ENCODE data around the gene RAB40B.
A peak's percentile ranks its signal among the peaks of the same experiment; 100 is the strongest.

RAB40B gene

GRCh38 chr17:82675476-82676245 is 22.8 kb downstream of the RAB40B start:
- DNase-seq, result no peak
- Histone ChIP-seq H3K36me3 (ENCODE audit: control insufficient read depth in 1 of 2, insufficient read depth in 2 of 2, low read depth in 1 of 2, low read length in 2 of 2) (peaks cover 0 to 22% of the 10 kb centered on the region in 2 experiments), H3K27ac (ENCODE audit: low read length, poor library complexity, severe bottlenecking) (no peak overlapping the region), H3K4me1 (ENCODE audit: control insufficient read depth, insufficient read depth, low read depth, low read length) (peaks cover 12% of the 10 kb centered on the region), H3K9ac (ENCODE audit: low read length) (no peak overlapping the region), H2AK5ac (ENCODE audit: low read length, severe bottlenecking) (peak overlapping the region; percentile 45), H2BK5ac (ENCODE audit: low read depth, low read length, poor library complexity, severe bottlenecking) (no peak overlapping the region), H3K4ac (ENCODE audit: low read depth in 1 of 2, low read length in 2 of 2) (no peak overlapping the region), H2BK15ac (ENCODE audit: low read depth, poor library complexity, severe bottlenecking) (no peak overlapping the region), H2AFZ (ENCODE audit: low read depth, low read length) (no peak overlapping the region), H3K4me3 (ENCODE audit: insufficient read depth in 1 of 2, low read depth in 1 of 2, low read length in 2 of 2) (no peak overlapping the region), H3K79me1 (replicated peaks; ENCODE audit: low read length, poor library complexity, severe bottlenecking) (peaks cover 21% of the 10 kb centered on the region), H3K27me3 (ENCODE audit: control insufficient read depth in 1 of 2, insufficient read depth in 1 of 2, low read length in 2 of 2) (no peaks in the 10 kb centered on the region), H3K18ac (ENCODE audit: low read depth in 1 of 2, low read length in 2 of 2) (no peak overlapping the region), H3K9me3 (ENCODE audit: control insufficient read depth, low read length) (no peaks in the 10 kb centered on the region), H2BK12ac (ENCODE audit: low read length in 2 of 2) (no peak overlapping the region), H4K8ac (ENCODE audit: low read length) (no peak overlapping the region), H2BK120ac (ENCODE audit: low read depth, low read length) (no peak overlapping the region), H3K4me2 (ENCODE audit: low read length, poor library complexity, severe bottlenecking) (no peak overlapping the region), H3K14ac (ENCODE audit: low read length in 2 of 2) (peak overlapping the region in 1 of 2 experiments; percentile 90), H4K91ac (ENCODE audit: low read length) (no peak overlapping the region), H3K23ac (ENCODE audit: low read length in 2 of 2) (no peak overlapping the region)
- WGBS, result 83% methylated on average over 18 of the region's 18 CpGs

GRCh38 chr17:82674656-82675475 is 23.6 kb downstream of the RAB40B start:
- no peak overlapping the region for H3K18ac ChIP-seq (ENCODE audit: low read depth in 1 of 2, low read length in 2 of 2)
- WGBS, result 86% methylated on average over 17 of the region's 20 CpGs
- H4K8ac ChIP-seq (ENCODE audit: low read length), result no peak overlapping the region
- no peak overlapping the region for H3K9ac ChIP-seq (ENCODE audit: low read length)
- no peaks in the 10 kb centered on the region for H3K27me3 ChIP-seq (ENCODE audit: control insufficient read depth in 1 of 2, insufficient read depth in 1 of 2, low read length in 2 of 2)
- H3K27ac ChIP-seq (ENCODE audit: low read length, poor library complexity, severe bottlenecking), result no peak overlapping the region
- no peak overlapping the region for H3K14ac ChIP-seq (ENCODE audit: low read length in 2 of 2)
- H3K79me1 ChIP-seq (replicated peaks; ENCODE audit: low read length, poor library complexity, severe bottlenecking), result peaks cover 18% of the 10 kb centered on the region
- no peak overlapping the region for H3K4me3 ChIP-seq (ENCODE audit: insufficient read depth in 1 of 2, low read depth in 1 of 2, low read length in 2 of 2)
- no peaks in the 10 kb centered on the region for H3K9me3 ChIP-seq (ENCODE audit: control insufficient read depth, low read length)
- no peak overlapping the region for H3K4me2 ChIP-seq (ENCODE audit: low read length, poor library complexity, severe bottlenecking)
- no peak for DNase-seq
- no peak overlapping the region for H2BK12ac ChIP-seq (ENCODE audit: low read length in 2 of 2)
- peaks cover 12% of the 10 kb centered on the region for H3K4me1 ChIP-seq (ENCODE audit: control insufficient read depth, insufficient read depth, low read depth, low read length)
- peaks cover 0 to 17% of the 10 kb centered on the region in 2 experiments for H3K36me3 ChIP-seq (ENCODE audit: control insufficient read depth in 1 of 2, insufficient read depth in 2 of 2, low read depth in 1 of 2, low read length in 2 of 2)
- H3K4ac ChIP-seq (ENCODE audit: low read depth in 1 of 2, low read length in 2 of 2), result no peak overlapping the region
- no peak overlapping the region for H2BK15ac ChIP-seq (ENCODE audit: low read depth, poor library complexity, severe bottlenecking)
- no peak overlapping the region for H2AFZ ChIP-seq (ENCODE audit: low read depth, low read length)
- no peak overlapping the region for H4K91ac ChIP-seq (ENCODE audit: low read length)
- H2BK120ac ChIP-seq (ENCODE audit: low read depth, low read length), result no peak overlapping the region
- H2BK5ac ChIP-seq (ENCODE audit: low read depth, low read length, poor library complexity, severe bottlenecking), result no peak overlapping the region
- no peak overlapping the region for H3K23ac ChIP-seq (ENCODE audit: low read length in 2 of 2)
- peak overlapping the region; percentile 45 for H2AK5ac ChIP-seq (ENCODE audit: low read length, severe bottlenecking)

GRCh38 chr17:82670661-82671450 is 27.6 kb downstream of the RAB40B start:
- no peak for DNase-seq

More at GRCh38 chr17:82670661-82671450, 27.6 kb downstream of the RAB40B start:
- Histone ChIP-seq H3K9me3 (ENCODE audit: control insufficient read depth, low read length) (no peaks in the 10 kb centered on the region), H3K27me3 (ENCODE audit: control insufficient read depth in 1 of 2, insufficient read depth in 1 of 2, low read length in 2 of 2) (no peaks in the 10 kb centered on the region), H3K79me1 (replicated peaks; ENCODE audit: low read length, poor library complexity, severe bottlenecking) (peaks cover 13% of the 10 kb centered on the region), H4K8ac (ENCODE audit: low read length) (no peak overlapping the region), H2BK5ac (ENCODE audit: low read depth, low read length, poor library complexity, severe bottlenecking) (no peak overlapping the region), H3K23ac (ENCODE audit: low read length in 2 of 2) (no peak overlapping the region), H2AFZ (ENCODE audit: low read depth, low read length) (no peak overlapping the region), H2BK12ac (ENCODE audit: low read length in 2 of 2) (no peak overlapping the region), H4K91ac (ENCODE audit: low read length) (no peak overlapping the region), H3K27ac (ENCODE audit: low read length, poor library complexity, severe bottlenecking) (no peak overlapping the region), H2BK120ac (ENCODE audit: low read depth, low read length) (no peak overlapping the region), H3K4ac (ENCODE audit: low read depth in 1 of 2, low read length in 2 of 2) (no peak overlapping the region), H2BK15ac (ENCODE audit: low read depth, poor library complexity, severe bottlenecking) (no peak overlapping the region), H3K4me3 (ENCODE audit: insufficient read depth in 1 of 2, low read depth in 1 of 2, low read length in 2 of 2) (no peak overlapping the region), H3K18ac (ENCODE audit: low read depth in 1 of 2, low read length in 2 of 2) (no peak overlapping the region), H3K9ac (ENCODE audit: low read length) (no peak overlapping the region), H2AK5ac (ENCODE audit: low read length, severe bottlenecking) (no peak overlapping the region), H3K4me2 (ENCODE audit: low read length, poor library complexity, severe bottlenecking) (no peak overlapping the region), H3K36me3 (ENCODE audit: control insufficient read depth in 1 of 2, insufficient read depth in 2 of 2, low read depth in 1 of 2, low read length in 2 of 2) (peaks cover 0 to 15% of the 10 kb centered on the region in 2 experiments), H3K4me1 (ENCODE audit: control insufficient read depth, insufficient read depth, low read depth, low read length) (peaks cover 13% of the 10 kb centered on the region), H3K14ac (ENCODE audit: low read length in 2 of 2) (peak overlapping the region in 1 of 2 experiments; percentile 11)
- WGBS, result 95% methylated on average over 19 of the region's 19 CpGs

Data from mesenchymal stem cell (in vitro differentiated cells and primary cell).